CD4-positive, alpha-beta T cell treated with Interferon gamma for 1 hour (primary cell): ENCODE data around the gene FCHO2.
"Not testable (repeated sequence)": the region's sequence is repeated elsewhere in the genome, so short reads cannot be mapped to it uniquely, and the experiment has no call there.

ENCODE experiments used
- DNase-seq: peaks from one replicate; pipeline ENCODE4 v3.0.0-alpha.2; 2020

The FCHO2 gene

DNA sequence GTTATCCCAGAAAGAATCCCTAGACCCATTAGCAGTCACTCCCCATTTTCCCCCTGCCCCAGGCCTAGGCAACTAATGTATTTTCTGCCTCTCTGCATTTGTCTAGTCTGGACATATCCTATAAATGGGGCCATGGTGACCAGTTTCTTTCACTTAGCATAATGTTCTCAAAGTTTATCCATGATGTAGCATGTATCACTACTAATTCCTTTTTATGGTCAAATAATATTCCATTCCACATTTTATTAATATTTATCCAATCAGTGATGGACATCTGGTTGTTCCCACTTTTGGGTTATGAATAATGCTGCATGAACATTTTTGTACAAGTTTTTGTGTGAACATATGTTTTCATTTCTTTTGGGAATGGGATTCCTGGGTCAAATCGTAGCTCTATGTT lies 1.5 kb downstream of the FCHO2 start:
- DNase-seq, result no peak

- DNase-seq, result no peak
Measured at GRCh38 chr5:72959257-72959656, 3.4 kb downstream of the FCHO2 start.

DNA sequence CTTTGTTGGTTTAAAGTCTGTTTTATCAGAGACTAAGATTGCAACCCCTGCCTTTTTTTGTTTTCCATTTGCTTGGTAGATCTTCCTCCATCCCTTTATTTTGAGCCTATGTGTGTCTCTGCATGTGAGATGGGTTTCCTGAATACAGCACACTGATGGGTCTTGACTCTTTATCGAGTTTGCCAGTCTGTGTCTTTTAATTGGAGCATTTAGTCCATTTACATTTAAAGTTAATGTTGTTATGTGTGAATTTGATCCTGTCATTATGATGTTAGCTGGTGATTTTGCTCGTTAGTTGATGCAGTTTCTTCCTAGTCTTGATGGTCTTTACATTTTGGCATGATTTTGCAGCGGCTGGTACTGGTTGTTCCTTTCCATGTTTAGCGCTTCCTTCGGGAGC lies 18.6 kb downstream of the FCHO2 start:
- DNase-seq, result not testable (repeated sequence)

- DNase-seq, result not testable (repeated sequence)
Measured at GRCh38 chr5:72976810-72977209, 21.0 kb downstream of the FCHO2 start.

DNA sequence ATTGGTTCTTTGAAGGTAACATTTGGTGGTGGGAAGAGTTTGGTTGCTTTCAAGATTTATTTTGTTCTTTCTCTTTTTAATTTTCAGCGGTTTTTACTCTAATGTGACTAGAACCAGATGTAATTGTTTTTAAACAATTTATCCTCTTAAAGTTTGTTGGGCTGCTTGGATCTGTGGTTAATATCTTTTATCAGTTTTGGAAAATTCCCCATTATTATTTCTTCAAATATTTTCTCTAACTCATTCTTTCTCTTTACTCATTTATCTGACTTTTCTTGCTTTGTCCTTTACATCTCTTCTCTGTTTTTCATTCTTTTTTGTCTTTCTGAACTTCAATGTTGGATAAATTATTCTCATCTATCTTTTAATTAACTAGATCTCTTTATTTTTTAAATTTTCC lies 29.9 kb downstream of the FCHO2 start:
- no peak for DNase-seq

- DNase-seq, result no peak
Measured at GRCh38 chr5:72988769-72989168, 32.9 kb downstream of the FCHO2 start.

GRCh38 chr5:72991394-72991793 lies 35.6 kb downstream of the FCHO2 start:
- no peak for DNase-seq

- no peak for DNase-seq
Measured at GRCh38 chr5:72994578-72994977, 38.7 kb downstream of the FCHO2 start.

DNA sequence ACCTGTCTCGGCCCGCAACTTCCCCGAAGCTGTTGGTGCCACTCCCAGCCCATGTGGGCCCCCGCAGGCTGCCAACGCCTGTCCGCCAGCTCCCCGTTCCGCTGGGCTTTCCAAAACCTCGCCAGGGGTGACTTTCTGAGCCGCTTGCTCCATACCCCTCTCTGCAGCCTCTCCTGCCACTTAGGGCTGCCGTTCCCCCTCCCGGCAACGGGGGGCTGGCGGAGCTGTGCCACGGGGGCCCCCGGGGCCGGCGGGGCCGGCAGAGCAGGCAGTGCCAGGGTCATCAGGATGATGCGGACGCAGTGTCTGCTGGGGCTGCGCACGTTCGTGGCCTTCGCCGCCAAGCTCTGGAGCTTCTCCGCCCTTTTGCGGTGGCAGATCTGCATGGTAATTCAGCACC lies 40.8 kb downstream of the FCHO2 start:
- DNase-seq, result no peak

- DNase-seq, result no peak
Measured at GRCh38 chr5:72999916-73000315, 44.1 kb downstream of the FCHO2 start.

GRCh38 chr5:73005886-73006285 lies 50.0 kb downstream of the FCHO2 start:
- no peak for DNase-seq

DNA sequence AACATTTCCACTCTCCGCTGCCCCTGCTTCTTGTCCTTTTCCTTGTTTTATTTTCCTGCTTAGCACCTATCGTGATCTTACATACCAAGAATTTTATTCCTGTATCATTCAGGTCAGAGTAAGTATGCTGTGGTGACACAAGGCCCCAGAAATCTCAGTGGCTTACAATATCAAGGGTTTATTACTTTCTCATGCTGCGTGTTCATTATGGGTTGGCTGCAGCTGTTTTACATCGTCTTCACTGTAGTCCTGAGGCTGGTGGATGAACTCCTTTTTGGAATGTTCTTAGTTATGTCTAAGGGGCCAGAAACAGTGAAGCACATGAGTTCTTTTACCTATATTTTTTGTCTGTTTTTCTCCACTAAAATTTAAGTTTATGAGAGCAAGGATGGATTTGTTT lies 51.2 kb downstream of the FCHO2 start:
- no peak for DNase-seq

- no peak for DNase-seq
Measured at GRCh38 chr5:73008831-73009230, 53.0 kb downstream of the FCHO2 start.

- DNase-seq, result not testable (repeated sequence)
Measured at GRCh38 chr5:73011612-73012011, 55.8 kb downstream of the FCHO2 start.

DNA sequence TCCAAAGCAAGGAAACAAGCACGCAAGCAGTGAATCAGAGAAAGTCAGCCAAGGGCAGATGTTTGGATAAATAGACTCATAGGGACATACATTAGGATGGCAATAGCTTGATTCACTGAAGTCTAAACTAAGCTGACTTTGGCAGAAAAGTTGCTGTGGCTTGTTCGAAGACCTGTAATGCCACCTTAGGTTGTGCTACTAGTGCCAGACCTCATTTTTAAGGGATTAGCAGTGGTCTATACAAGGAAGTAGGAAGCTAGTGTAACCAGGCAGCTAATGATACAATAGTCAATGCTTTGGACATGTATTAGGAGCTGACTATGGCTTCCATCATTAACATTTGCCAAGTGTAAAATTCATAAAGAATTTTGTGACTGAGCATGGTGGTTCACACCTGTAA lies 63.1 kb downstream of the FCHO2 start:
- DNase-seq, result no peak

DNA sequence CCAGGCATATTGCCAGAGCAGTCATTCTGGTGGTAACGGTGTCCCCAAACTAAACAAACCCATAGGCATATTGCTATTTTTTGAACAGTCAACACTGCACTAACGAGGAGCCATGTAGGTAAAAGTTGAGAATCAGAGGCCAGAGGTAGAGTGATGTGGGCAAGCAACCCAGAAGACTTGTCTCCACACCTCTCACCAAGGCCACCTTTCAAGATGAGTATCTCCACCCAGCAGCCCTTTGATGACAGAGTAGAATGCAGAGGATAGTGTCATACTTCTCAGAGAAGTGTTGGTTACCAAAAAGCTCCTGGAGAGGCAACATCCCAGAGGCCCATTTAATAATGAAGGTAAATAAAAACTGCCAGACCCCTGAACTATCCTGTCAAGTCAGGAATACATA lies 63.9 kb downstream of the FCHO2 start:
- no peak for DNase-seq

- no peak for DNase-seq
Measured at GRCh38 chr5:73022471-73023169, 66.8 kb downstream of the FCHO2 start.

GRCh38 chr5:73024946-73025544 lies 69.2 kb downstream of the FCHO2 start:
- not testable (repeated sequence) for DNase-seq

- no peak for DNase-seq
Measured at GRCh38 chr5:73027361-73027760, 71.5 kb downstream of the FCHO2 start.

DNA sequence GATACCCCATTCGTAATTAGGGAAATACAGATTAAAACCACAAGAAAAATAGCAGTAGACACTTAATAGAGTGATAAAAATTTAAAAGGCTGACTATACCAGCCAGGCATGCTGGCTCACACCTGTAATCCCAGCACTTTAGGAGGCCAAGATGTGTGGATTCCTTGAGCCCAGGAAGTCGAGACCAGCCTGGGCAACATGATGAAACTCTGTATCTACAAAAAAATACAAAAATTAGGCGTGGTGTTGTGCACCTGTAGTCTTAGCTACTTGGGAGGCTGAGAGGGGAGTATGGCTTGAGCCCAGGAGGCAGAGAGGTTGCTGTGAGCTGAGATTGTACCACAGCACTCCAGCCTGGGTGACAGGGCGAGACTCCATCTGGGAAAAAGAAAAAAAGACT lies 72.0 kb downstream of the FCHO2 start:
- no peak for DNase-seq

- DNase-seq, result no peak
Measured at GRCh38 chr5:73028991-73029595, 73.3 kb downstream of the FCHO2 start.

GRCh38 chr5:73030531-73030930 lies 74.7 kb downstream of the FCHO2 start:
- no peak for DNase-seq

- DNase-seq, result no peak
Measured at GRCh38 chr5:73030995-73031394, 75.2 kb downstream of the FCHO2 start.

- no peak for DNase-seq
Measured at GRCh38 chr5:73031839-73032238, 76.0 kb downstream of the FCHO2 start.

DNA sequence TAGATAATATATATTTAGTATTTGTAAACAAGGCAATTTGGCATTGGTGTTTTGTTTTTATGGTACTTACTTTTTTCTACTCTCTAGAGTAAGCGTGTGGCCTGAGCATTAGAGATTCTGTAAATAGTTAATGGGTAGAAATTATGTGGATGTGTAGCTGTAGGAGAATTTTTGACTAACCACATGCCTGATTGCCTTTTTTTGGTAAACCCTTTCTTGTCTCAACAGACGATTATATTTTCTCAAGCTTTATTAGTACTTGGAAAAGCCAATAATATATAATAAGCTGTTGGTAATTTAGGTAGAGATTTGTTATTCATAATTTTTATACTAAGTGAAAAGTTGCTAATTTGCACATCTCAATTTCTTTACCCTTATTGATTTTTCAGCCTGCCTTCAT lies 76.8 kb downstream of the FCHO2 start:
- DNase-seq, result no peak
